HCT116 (cell line): Measurements from ENCODE around the gene MINDY4. TPM values are rescaled to one million over a fixed set of nuclear protein-coding genes. Genes with fewer than 3 reads are reported as not detected.

Source experiments
- ATAC-seq: fragments of 200-7000 bp; cut with Tn5 transposase; 2 replicates; pipeline ENCODE4 v1.9.1; 2020; ENCODE audit warnings: mild to moderate bottlenecking, moderate library complexity
- BruUV-seq: library from RNA; stranded (reverse); fragments of 400-500 nt; replicated peaks from 2 replicates; lab custom pipeline; 2021; lab: Mats Ljungman, UMichigan
- CTCF ChIA-PET: fragments of 300-600 bp; sonication (Branson Sonifier 250); formaldehyde crosslinking; loops from one replicate; lab custom pipeline; 2021; ENCODE audit warnings: antibody characterized with exemption; lab: Charles Lee
- POLR2A ChIA-PET: fragments of 300-600, 350-600 bp; sonication (Branson Sonifier 250); formaldehyde crosslinking; loops from one replicate; lab custom pipeline; 2021; ENCODE audit warnings: antibody characterized with exemption; lab: Charles Lee
- RAD21 ChIA-PET, 2 experiments: fragments of 300-600 bp; sonication (Branson Sonifier 250); formaldehyde crosslinking; loops; one replicate each; lab custom pipeline; 2023; ENCODE audit warnings: low total read pairs in 2 of 2; ENCODE audit not compliant: uncharacterized antibody in 2 of 2, unreplicated experiment in 2 of 2, low non-redundant PET in 1 of 2; lab: Charles Lee
- DNase-seq: peaks from one replicate; pipeline ENCODE4 v3.0.0-alpha.2; 2010; ENCODE audit warnings: low read depth, low spot score
- H2AFZ ChIP-seq: fragments of 200-600 bp; shearing (Covaris generic), sonication (generic); 2 replicates; pipeline ENCODE4 v1.6.1; 2017; ENCODE audit warnings: low read depth, mixed run types, mixed read lengths, antibody characterized with exemption, low read length; ENCODE audit not compliant: poor library complexity, severe bottlenecking
- H3K27ac ChIP-seq: 2 replicates; pipeline ENCODE4 v1.5.1; 2012; ENCODE audit warnings: low read depth, low read length
- H3K27me3 ChIP-seq: fragments of 200-600 bp; sonication (generic); 2 replicates; pipeline ENCODE4 v1.6.1; 2016; ENCODE audit warnings: mixed run types, low read length, mixed read lengths; ENCODE audit not compliant: insufficient read depth
- H3K36me3 ChIP-seq, 2 experiments: fragments of 200-500 bp in 1 of 2; fragments of 200-600 bp in 1 of 2; sonication (Bioruptor generic) in 1 of 2; sonication (generic) in 1 of 2; 2 replicates each; pipeline versions ENCODE4 v1.5.1 to v1.6.1; 2014 to 2016; ENCODE audit warnings: low read length in 2 of 2, inconsistent platforms in 1 of 2, mixed read lengths in 1 of 2, mixed run types in 1 of 2; ENCODE audit not compliant: insufficient read depth in 2 of 2, control insufficient read depth in 1 of 2
- H3K4me1 ChIP-seq, 2 experiments: fragments of 200-600 bp in 1 of 2; sonication (generic) in 1 of 2; 2 replicates each; pipeline versions ENCODE4 v1.5.1 to v1.6.1; 2012 to 2017; ENCODE audit warnings: low read length in 2 of 2, inconsistent platforms in 1 of 2, mild to moderate bottlenecking in 1 of 2, mixed read lengths in 1 of 2, mixed run types in 1 of 2, moderate library complexity in 1 of 2; ENCODE audit not compliant: insufficient read depth in 2 of 2, control insufficient read depth in 1 of 2
- H3K4me2 ChIP-seq: fragments of 200-600 bp; sonication (generic); 2 replicates; pipeline ENCODE4 v1.6.1; 2017; ENCODE audit warnings: mixed run types, low read length, mixed read lengths
- H3K4me3 ChIP-seq, 2 experiments: fragments of 200-600 bp in 1 of 2; sonication (generic) in 1 of 2; replicated peaks in 1 of 2; 2 replicates each; pipeline ENCODE4 v1.5.1; 2011 to 2016; ENCODE audit warnings: low read length in 2 of 2, control low read depth in 1 of 2, low read depth in 1 of 2, mild to moderate bottlenecking in 1 of 2, mixed read lengths in 1 of 2, mixed run types in 1 of 2
- H3K79me2 ChIP-seq: fragments of 200-600 bp; sonication (generic); 2 replicates; pipeline ENCODE4 v1.6.1; 2017; ENCODE audit warnings: mild to moderate bottlenecking, mixed run types, low read length, moderate library complexity, mixed read lengths; ENCODE audit not compliant: insufficient read depth
- H3K9ac ChIP-seq: fragments of 200-600 bp; sonication (generic); 2 replicates; pipeline ENCODE4 v1.6.1; 2016; ENCODE audit warnings: low read length, mixed read lengths
- H3K9me2 ChIP-seq: fragments of 200-600 bp; sonication (generic), shearing (Covaris generic); 2 replicates; pipeline ENCODE4 v1.6.1; 2017; ENCODE audit warnings: mixed run types, mild to moderate bottlenecking, moderate library complexity; ENCODE audit not compliant: insufficient read depth
- H3K9me3 ChIP-seq, 2 experiments: fragments of 200-500 bp in 1 of 2; fragments of 200-600 bp in 1 of 2; sonication (Bioruptor generic) in 1 of 2; sonication (generic) in 1 of 2; 2 replicates each; pipeline ENCODE4 v1.6.1; 2014 to 2017; ENCODE audit warnings: low read length in 2 of 2, mixed read lengths in 2 of 2, inconsistent platforms in 1 of 2, low read depth in 1 of 2, mild to moderate bottlenecking in 1 of 2, mixed run types in 1 of 2, moderate library complexity in 1 of 2; ENCODE audit not compliant: control insufficient read depth in 1 of 2, insufficient read depth in 1 of 2
- H4K20me1 ChIP-seq: fragments of 200-600 bp; sonication (generic), shearing (Covaris generic); 2 replicates; pipeline ENCODE4 v1.6.1; 2017; ENCODE audit warnings: mixed run types, mild to moderate bottlenecking, moderate library complexity; ENCODE audit not compliant: insufficient read depth
- EZH2 ChIP-seq: fragments of 200-600 bp; sonication (generic); IDR thresholded peaks from 2 replicates; pipeline ENCODE4 v1.6.1; 2017; ENCODE audit warnings: antibody characterized with exemption, mixed run types
- JUND ChIP-seq: IDR thresholded peaks from 2 replicates; pipeline ENCODE4 v1.6.1; 2012
- POLR2AphosphoS5 ChIP-seq: IDR thresholded peaks from 2 replicates; pipeline ENCODE4 v1.6.1; 2011; ENCODE audit warnings: mild to moderate bottlenecking, low read depth, low read length, moderate library complexity
- ZBTB33 ChIP-seq: IDR thresholded peaks from 2 replicates; pipeline ENCODE4 v1.6.1; 2011; ENCODE audit warnings: mild to moderate bottlenecking, low read length, moderate library complexity; ENCODE audit not compliant: insufficient replicate concordance; ENCODE audit errors: extremely low read depth
- ZNF274 ChIP-seq: fragments of 200-500 bp; sonication (Bioruptor generic); IDR thresholded peaks from 2 replicates; pipeline ENCODE4 v1.6.1; 2014; ENCODE audit warnings: mild to moderate bottlenecking, low read depth, low read length, inconsistent platforms
- intact Hi-C: fragments of 100-400 bp; cut with micrococcal nuclease; formaldehyde crosslinking; loops from 2 replicates; pipeline ENCODE4 v1.10.0; 2022
- total RNA-seq: library from RNA; stranded (reverse); gene quantifications from one replicate; pipeline ENCODE4 v1.2.1, GENCODE V29; 2021; ENCODE audit not compliant: unreplicated experiment

The MINDY4 gene
- total RNA-seq, 1 experiment from 2014 or later = 6.1 TPM

- TF ChIP-seq ZNF274 = no peak
Measured at GRCh38 chr7:30760514-30761213, 10.6 kb upstream of the MINDY4 start (continued).

- Histone ChIP-seq H3K9me2 (no peaks in the 10 kb centered on the region), H3K4me3 (no peak overlapping the region), H3K36me3 (no peaks in the 10 kb centered on the region)
- no TSS peak for BruUV-seq
- RAD21 ChIA-PET = no interaction called here
- ATAC-seq = no peak
- TF ChIP-seq EZH2 (no peak), ZNF274 (no peak), POLR2AphosphoS5 (no peak), ZBTB33 (no peak), JUND (no peak)
- TF ChIP-seq, all 23 proteins: peak for 0
- Histone ChIP-seq H4K20me1 (no peaks in the 10 kb centered on the region), H3K27ac (no peak overlapping the region), H3K79me2 (no peaks in the 10 kb centered on the region), H2AFZ (no peak overlapping the region), H3K9ac (no peak overlapping the region), H3K4me1 (no peaks in the 10 kb centered on the region), H3K9me3 (no peaks in the 10 kb centered on the region), H3K27me3 (no peaks in the 10 kb centered on the region), H3K4me2 (no peak overlapping the region)
- intact Hi-C loops = no loop called here
- CTCF ChIA-PET = no interaction called here
- POLR2A ChIA-PET = no interaction called here
- DNase-seq = no peak
Measured at GRCh38 chr7:30761214-30762156, 9.7 kb upstream of the MINDY4 start.
